Activated T-cell treated with anti-CD3 and anti-CD28 coated beads, Interleukin-2, amount 50 U/mL, for 48 hours (primary cell): ENCODE results near the gene MACROD2.

Source experiments
- DNase-seq, 2 experiments: peaks; one replicate each; pipeline ENCODE4 v3.0.0-alpha.2; 2020

MACROD2 gene

GRCh38 chr20:15422966-15423365, 1427.7 kb downstream of the MACROD2 start:
- DNase-seq, result no peak

GRCh38 chr20:15439551-15439950, 1444.2 kb downstream of the MACROD2 start:
- no peak for DNase-seq

GRCh38 chr20:15440049-15440820, 1444.9 kb downstream of the MACROD2 start:
- DNase-seq, result no peak

GRCh38 chr20:15445056-15445840, 1449.9 kb downstream of the MACROD2 start:
- no peak for DNase-seq

- DNase-seq, result no peak
Measured at GRCh38 chr20:15446373-15446772, 1451.1 kb downstream of the MACROD2 start.

GRCh38 chr20:15447549-15447948, 1452.2 kb downstream of the MACROD2 start:
- no peak for DNase-seq

GRCh38 chr20:15449061-15449460, 1453.7 kb downstream of the MACROD2 start:
- no peak for DNase-seq

- DNase-seq, result no peak
Measured at GRCh38 chr20:15451241-15451640, 1455.9 kb downstream of the MACROD2 start.

- no peak for DNase-seq
Measured at GRCh38 chr20:15455279-15455678, 1460.0 kb downstream of the MACROD2 start.

GRCh38 chr20:15461938-15462337, 1466.6 kb downstream of the MACROD2 start:
- no peak for DNase-seq

GRCh38 chr20:15475483-15475882, 1480.2 kb downstream of the MACROD2 start:
- no peak for DNase-seq

- DNase-seq, result no peak
Measured at GRCh38 chr20:15476186-15476585, 1480.9 kb downstream of the MACROD2 start.

- DNase-seq, result no peak
Measured at GRCh38 chr20:15476781-15477180, 1481.5 kb downstream of the MACROD2 start.

GRCh38 chr20:15482525-15482924, 1487.2 kb downstream of the MACROD2 start:
- no peak for DNase-seq

- DNase-seq, result no peak
Measured at GRCh38 chr20:15485519-15485918, 1490.2 kb downstream of the MACROD2 start.

- no peak for DNase-seq
Measured at GRCh38 chr20:15487030-15487429, 1491.7 kb downstream of the MACROD2 start.

- DNase-seq, result no peak
Measured at GRCh38 chr20:15487682-15488081, 1492.4 kb downstream of the MACROD2 start.

GRCh38 chr20:15491575-15491974, 1496.3 kb downstream of the MACROD2 start:
- DNase-seq, result no peak

GRCh38 chr20:15494851-15495250, 1499.5 kb downstream of the MACROD2 start:
- DNase-seq, result no peak

- no peak for DNase-seq
Measured at GRCh38 chr20:15496501-15497039, 1501.3 kb downstream of the MACROD2 start.

- DNase-seq, result no peak
Measured at GRCh38 chr20:15498926-15499325, 1503.6 kb downstream of the MACROD2 start.

GRCh38 chr20:15506311-15506710, 1511.0 kb downstream of the MACROD2 start:
- DNase-seq, result no peak

GRCh38 chr20:15507151-15507550, 1511.8 kb downstream of the MACROD2 start:
- DNase-seq, result no peak

- no peak for DNase-seq
Measured at GRCh38 chr20:15511551-15511950, 1516.2 kb downstream of the MACROD2 start.
